HFF-Myc (cell line): Measurements from ENCODE around the gene ARCN1.
A peak's percentile ranks its signal among the peaks of the same experiment; 100 is the strongest.
"Not testable (repeated sequence)": the region's sequence is repeated elsewhere in the genome, so short reads cannot be mapped to it uniquely, and the experiment has no call there.

Source experiments
- DNase-seq: peaks from one replicate; pipeline ENCODE4 v3.0.0-alpha.2; 2011; ENCODE audit warnings: low read depth; ENCODE audit errors: extremely low read depth
- H3K4me3 ChIP-seq: replicated peaks from 2 replicates; pipeline ENCODE4 v1.5.1; 2011; ENCODE audit warnings: low read depth, mild to moderate bottlenecking, control low read depth, low read length
- TF ChIP-seq, protein P1 (sequence below): IDR thresholded peaks from 2 replicates; pipeline ENCODE4 v1.5.1; 2012; ENCODE audit warnings: mild to moderate bottlenecking, low read depth, low read length, control low read depth; ENCODE audit errors: missing control alignments

Gene ARCN1

GRCh38 chr11:118570787-118571186, 1.4 kb upstream of the ARCN1 start:
- no peak for DNase-seq
- TF ChIP-seq, protein P1, sequence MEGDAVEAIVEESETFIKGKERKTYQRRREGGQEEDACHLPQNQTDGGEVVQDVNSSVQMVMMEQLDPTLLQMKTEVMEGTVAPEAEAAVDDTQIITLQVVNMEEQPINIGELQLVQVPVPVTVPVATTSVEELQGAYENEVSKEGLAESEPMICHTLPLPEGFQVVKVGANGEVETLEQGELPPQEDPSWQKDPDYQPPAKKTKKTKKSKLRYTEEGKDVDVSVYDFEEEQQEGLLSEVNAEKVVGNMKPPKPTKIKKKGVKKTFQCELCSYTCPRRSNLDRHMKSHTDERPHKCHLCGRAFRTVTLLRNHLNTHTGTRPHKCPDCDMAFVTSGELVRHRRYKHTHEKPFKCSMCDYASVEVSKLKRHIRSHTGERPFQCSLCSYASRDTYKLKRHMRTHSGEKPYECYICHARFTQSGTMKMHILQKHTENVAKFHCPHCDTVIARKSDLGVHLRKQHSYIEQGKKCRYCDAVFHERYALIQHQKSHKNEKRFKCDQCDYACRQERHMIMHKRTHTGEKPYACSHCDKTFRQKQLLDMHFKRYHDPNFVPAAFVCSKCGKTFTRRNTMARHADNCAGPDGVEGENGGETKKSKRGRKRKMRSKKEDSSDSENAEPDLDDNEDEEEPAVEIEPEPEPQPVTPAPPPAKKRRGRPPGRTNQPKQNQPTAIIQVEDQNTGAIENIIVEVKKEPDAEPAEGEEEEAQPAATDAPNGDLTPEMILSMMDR: no peak
- H3K4me3 ChIP-seq: no peak overlapping the region

DNA sequence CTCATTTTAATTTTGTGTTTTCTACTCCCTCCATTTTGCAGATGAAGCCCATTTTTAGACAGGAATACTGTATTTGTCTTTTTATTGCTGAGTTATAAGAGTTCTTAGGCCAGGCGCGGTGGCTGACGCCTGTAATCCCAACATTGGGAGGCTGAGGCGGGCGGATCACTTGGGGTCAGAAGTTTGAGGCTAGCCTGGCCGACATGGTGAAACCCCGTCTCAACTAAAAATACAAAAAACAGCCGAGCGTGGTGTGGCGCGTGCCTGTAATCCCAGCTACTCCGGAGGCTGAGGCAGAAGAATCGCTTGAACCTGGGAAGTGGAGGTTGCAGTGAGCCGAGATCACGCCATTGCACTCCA, 528 bp upstream of the ARCN1 start:
- H3K4me3 ChIP-seq: peak overlapping the region; percentile 96
- DNase-seq: not testable (repeated sequence)

DNA sequence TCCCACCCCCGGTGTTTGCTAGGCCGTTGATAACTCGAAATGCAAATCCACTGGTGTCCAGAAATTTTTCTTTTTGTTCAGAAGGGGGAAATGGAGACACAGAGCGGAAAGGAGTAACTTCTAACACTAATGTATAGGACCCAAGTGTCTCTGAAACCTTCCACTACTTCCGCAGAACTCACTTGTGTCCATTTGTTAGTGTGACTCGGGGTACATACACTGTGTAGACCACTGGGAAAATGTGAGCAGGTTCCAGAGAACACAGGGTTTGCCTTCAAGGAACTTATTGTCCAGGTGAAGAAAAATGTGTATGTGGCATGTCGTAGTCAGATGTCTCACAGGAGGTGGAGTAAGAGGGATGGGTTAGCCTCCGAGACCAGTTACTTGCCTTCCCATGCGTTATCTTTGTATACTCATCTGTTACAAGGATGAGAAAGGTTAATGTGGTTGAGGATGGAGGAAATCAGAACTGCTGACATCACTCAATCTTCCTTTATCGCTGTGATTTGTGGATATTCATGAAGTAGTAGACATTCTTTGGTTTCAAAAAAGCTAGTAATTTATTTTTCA, 857 bp downstream of the ARCN1 start:
- peak overlapping the region; percentile 96 for H3K4me3 ChIP-seq
- no peak for DNase-seq
- TF ChIP-seq, protein P1: no peak

DNA sequence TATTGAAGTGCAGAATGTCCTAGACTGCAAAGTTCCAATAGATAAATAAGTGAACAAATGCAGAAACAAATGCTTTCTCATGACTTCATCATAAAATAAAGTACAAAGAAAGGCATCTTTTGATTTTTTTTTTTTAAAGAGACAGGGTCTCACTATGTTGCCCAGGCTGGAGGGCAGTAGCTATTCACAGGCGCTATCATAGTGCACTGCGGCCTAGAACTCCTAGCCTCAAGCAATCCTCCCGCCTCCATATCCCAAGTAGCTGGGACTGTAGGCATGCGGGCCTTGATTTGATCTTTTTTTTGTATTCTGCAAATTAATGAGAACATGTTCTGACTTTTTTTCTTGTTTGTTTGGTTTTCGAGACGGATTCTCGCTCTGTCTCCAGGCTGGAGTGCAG, 2.4 kb downstream of the ARCN1 start:
- TF ChIP-seq, protein P1: no peak
- H3K4me3 ChIP-seq: peak overlapping the region; percentile 96

GRCh38 chr11:118577995-118578394, 5.8 kb downstream of the ARCN1 start:
- not testable (repeated sequence) for DNase-seq, H3K4me3 ChIP-seq

More for the DNA sequence above, 2.4 kb downstream of the ARCN1 start:
- no peak for DNase-seq

DNA sequence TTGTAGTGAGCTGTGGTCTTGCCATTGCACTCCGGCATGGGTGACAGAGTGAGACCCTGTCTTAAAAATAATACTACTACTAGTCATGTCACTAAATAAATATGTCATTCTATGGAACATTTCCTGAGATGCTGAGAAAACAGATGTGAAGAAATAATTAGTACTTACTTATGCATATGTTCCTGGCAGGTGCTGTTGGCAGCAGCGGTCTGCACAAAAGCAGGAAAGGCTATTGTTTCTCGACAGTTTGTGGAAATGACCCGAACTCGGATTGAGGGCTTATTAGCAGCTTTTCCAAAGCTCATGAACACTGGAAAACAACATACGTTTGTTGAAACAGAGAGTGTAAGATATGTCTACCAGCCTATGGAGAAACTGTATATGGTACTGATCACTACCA, 8.8 kb downstream of the ARCN1 start:
- H3K4me3 ChIP-seq: no peak overlapping the region

DNA sequence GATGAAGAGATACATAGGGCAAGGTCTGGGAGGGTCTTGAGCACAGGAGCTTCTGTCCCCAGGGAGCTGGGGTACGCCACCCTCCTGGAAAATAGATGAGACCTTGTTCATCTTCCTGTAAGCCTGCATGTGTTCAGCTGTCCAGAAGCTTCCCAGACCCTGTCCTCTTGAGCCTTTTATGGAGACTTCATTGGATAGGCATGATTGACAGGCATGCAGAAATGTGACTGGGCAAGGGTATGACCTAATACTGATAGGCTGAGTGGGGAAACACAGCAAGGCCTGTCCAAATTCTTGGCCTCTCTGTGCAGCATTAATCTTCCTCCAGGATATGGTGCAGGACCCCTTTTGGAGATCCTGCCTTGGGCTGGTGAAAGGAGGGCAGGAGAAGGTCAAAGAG, 15.7 kb downstream of the ARCN1 start:
- H3K4me3 ChIP-seq: no peak overlapping the region
- no peak for DNase-seq
- TF ChIP-seq, protein P1: no peak

More for the DNA sequence above, 8.8 kb downstream of the ARCN1 start:
- no peak for DNase-seq
- TF ChIP-seq, protein P1: no peak

DNA sequence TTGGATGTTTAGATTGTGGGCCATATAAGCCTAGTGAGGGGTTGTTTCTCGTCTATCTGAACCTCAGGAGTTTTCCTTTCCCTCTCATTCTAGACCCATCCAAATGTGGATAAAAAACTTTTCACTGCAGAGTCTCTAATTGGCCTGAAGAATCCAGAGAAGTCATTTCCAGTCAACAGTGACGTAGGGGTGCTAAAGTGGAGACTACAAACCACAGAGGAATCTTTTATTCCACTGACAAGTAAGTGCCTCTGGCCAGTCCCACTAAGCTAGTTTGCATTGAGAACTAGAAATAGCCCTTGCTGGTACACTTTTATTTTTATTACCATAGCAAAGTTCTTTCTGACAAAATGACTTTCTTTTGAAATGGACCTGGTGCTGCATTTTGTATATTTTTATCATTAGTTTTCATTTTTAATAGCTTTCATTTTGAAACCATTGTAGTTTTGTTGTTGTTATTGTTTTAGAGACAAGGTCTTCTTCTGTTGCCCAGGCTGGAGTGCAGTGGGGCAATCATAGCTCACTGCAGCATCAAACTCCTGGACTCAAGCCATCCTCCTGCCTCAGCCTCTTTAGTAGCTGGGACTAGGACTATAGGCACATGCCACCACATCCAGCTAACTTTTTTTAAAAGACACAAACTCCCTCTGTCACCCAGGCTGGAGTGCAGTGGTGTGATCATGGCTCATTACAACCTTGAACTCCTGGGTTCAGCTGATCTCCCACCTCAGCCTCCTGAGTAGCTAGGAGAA, 20.6 kb downstream of the ARCN1 start:
- DNase-seq: no peak
- TF ChIP-seq, protein P1: no peak
- H3K4me3 ChIP-seq: no peak overlapping the region
